Measurements from ENCODE around the gene HSFX1. TPM values are rescaled to one million over a fixed set of nuclear protein-coding genes. Genes with fewer than 3 reads are reported as not detected.
"Not testable (repeated sequence)": the region's sequence is repeated elsewhere in the genome, so short reads cannot be mapped to it uniquely, and the experiment has no call there.

Gene HSFX1, protein sequence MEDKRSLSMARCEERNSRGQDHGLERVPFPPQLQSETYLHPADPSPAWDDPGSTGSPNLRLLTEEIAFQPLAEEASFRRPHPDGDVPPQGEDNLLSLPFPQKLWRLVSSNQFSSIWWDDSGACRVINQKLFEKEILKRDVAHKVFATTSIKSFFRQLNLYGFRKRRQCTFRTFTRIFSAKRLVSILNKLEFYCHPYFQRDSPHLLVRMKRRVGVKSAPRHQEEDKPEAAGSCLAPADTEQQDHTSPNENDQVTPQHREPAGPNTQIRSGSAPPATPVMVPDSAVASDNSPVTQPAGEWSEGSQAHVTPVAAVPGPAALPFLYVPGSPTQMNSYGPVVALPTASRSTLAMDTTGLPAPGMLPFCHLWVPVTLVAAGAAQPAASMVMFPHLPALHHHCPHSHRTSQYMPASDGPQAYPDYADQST
- total RNA-seq, result 0.36 and 0.59 TPM in 2 replicates

DNA sequence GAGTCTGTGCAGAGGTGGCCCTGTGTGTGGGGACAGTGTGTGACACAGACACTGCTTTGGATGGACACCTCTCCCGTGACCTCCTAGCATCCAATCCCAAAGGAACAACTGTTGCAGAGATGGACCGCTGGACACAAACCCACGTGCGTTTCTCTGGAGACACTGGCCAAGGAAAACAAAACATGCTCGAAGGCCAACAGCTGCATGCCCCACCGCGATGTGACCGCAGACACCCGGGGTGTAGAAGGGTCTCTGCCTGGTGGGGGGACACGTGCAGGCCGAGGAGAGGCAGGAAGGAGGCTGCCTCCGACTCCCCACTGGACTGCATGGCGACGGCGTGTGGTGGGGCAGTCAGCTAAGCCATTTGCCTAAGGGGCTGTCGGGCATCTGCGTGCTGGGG, at the start of gene HSFX1:
Gene HSFX1, plus strand, starts transcription at position 301 of the 400 bp plus-strand sequence. CDS start 614 bp downstream, outside the sequence.
- DNase-seq (ENCODE audit: insufficient read length, low spot score, missing footprints); H3K79me2 ChIP-seq (ENCODE audit: insufficient read depth, low read length); H3K4me1 ChIP-seq (ENCODE audit: insufficient read depth, low read length); H3K36me3 ChIP-seq (ENCODE audit: insufficient read depth, low read length); H4K20me1 ChIP-seq (ENCODE audit: insufficient read depth, low read length); H3K9me3 ChIP-seq (ENCODE audit: low read depth, low read length); H3K27me3 ChIP-seq (ENCODE audit: insufficient read depth, low read length); H3K4me3 ChIP-seq (ENCODE audit: insufficient read depth, low read length); H3K4me2 ChIP-seq (ENCODE audit: insufficient read depth, low read length); H2AFZ ChIP-seq (ENCODE audit: low read length); H3K27ac ChIP-seq (ENCODE audit: low read depth, low read length): not testable (repeated sequence)

DNA sequence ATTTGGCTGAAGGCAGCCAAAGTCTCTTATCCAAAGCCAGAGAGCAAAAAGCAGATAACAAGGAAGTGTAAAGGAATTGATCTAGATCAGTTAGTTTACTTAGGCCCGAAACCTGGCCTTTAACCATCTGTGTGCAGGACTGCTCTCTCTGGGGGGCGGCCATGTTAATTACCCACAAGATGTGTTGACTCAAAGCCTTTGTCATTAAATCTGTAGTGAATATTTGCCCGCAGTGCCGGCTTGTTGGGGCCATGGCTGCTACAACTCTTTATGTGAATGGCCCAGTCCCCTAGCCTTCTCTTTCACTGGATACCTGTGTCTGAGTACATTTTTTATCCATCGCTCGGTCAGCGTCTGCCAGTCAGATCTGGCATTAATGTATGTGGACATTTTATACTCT, 46.6 kb upstream of the HSFX1 start:
- not testable (repeated sequence) for H3K79me2 ChIP-seq (ENCODE audit: insufficient read depth, low read length)

DNA sequence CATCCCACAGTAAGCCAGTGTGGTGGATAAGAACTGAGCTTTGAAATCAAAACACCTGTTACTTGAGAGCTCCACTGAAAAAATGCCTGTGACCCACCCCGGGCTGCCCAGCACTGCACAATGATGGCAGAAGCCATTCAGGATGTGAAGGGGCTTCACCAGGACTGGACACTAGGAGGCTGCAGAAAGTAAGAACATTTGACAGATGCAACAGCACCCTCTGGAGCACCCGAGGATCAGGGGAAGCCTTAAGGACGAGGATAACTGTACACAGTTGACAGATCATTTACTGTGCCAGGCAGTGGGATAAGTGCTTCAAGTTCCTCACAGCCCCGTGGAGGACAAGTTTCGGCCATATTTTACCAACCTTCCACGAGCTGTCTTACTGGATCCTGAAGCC, 31.6 kb upstream of the HSFX1 start:
- H3K27ac ChIP-seq (ENCODE audit: low read depth, low read length); DNase-seq (ENCODE audit: insufficient read length, low spot score, missing footprints); H3K4me2 ChIP-seq (ENCODE audit: insufficient read depth, low read length); H3K9me3 ChIP-seq (ENCODE audit: low read depth, low read length); H3K79me2 ChIP-seq (ENCODE audit: insufficient read depth, low read length); H3K4me1 ChIP-seq (ENCODE audit: insufficient read depth, low read length); H4K20me1 ChIP-seq (ENCODE audit: insufficient read depth, low read length); H3K4me3 ChIP-seq (ENCODE audit: insufficient read depth, low read length); H2AFZ ChIP-seq (ENCODE audit: low read length); H3K27me3 ChIP-seq (ENCODE audit: insufficient read depth, low read length); H3K36me3 ChIP-seq (ENCODE audit: insufficient read depth, low read length): not testable (repeated sequence)

More for the DNA sequence above, 46.6 kb upstream of the HSFX1 start:
- H4K20me1 ChIP-seq (ENCODE audit: insufficient read depth, low read length); H2AFZ ChIP-seq (ENCODE audit: low read length); H3K27me3 ChIP-seq (ENCODE audit: insufficient read depth, low read length); H3K4me2 ChIP-seq (ENCODE audit: insufficient read depth, low read length); H3K36me3 ChIP-seq (ENCODE audit: insufficient read depth, low read length); H3K4me1 ChIP-seq (ENCODE audit: insufficient read depth, low read length); H3K4me3 ChIP-seq (ENCODE audit: insufficient read depth, low read length); H3K9me3 ChIP-seq (ENCODE audit: low read depth, low read length); DNase-seq (ENCODE audit: insufficient read length, low spot score, missing footprints); H3K27ac ChIP-seq (ENCODE audit: low read depth, low read length): not testable (repeated sequence)

DNA sequence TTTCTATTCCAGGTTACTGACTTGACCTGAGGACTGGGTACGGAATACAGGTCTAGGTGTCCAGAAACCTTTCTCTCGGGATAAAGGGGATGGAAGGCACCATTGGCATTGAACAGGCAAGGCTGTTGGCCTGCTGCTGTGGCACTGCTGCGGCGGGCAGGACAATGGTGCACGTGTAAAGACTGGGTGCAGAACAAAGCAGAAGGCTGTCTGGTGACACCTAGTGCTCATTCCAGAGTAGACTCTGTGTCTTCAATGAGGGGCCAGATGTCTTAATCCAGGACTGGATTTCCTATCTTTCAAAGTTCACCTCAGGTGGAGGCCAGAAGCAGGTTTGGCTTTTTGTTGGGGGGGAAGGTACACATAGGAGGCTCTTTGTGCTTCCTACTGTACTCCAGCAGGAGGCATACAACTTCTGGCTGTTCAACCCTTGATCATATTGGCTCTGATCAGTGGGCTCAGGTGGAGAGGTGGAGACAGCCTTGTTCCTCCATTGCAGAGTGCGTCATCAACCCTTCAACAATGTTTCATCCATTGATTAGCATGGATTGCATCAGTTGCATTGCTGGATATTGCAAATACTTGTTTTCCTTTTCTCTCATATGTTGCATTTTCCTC, 27.4 kb upstream of the HSFX1 start:
- not testable (repeated sequence) for H3K27me3 ChIP-seq (ENCODE audit: insufficient read depth, low read length); H3K79me2 ChIP-seq (ENCODE audit: insufficient read depth, low read length); DNase-seq (ENCODE audit: insufficient read length, low spot score, missing footprints)

DNA sequence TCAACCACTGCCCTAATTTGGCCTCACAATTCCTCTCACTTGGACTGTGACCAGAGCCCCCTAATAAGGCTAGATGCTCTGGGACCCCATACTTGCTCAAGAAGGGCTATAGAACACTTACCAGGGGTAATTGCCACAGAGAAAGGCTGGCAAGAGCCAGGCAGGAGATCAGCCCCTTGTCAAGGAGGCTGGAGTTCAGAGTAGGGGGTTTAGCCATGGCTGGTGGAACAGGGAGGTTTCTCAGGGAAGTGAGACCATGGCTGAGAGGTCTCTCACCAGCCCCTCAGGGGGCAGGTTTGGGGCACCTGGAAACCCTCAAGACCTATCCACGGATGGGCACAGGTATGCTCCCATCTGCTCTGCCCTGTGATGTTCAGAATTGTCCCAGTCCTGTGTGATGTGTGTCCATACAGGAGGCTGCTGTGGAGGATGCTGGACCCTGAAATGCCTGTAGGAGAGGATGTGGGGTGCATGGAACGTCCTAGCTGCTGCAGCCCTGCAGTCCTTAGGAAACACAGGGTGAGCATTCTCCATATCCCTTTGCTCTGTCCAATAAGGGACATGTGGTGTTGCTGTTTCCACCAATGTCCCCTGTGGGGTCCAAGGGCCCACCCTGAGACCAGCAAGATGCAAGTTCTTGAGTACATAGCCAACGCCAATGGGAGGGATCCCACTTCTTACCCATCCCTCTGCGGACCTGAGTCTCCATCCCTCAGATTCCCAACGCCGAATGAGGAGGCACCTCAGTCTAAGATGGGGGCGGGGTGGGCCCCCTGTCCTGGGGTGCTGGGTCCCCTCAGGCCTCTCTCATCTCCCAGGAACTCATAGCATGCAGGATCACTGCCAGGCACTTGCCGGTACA, 16.4 kb upstream of the HSFX1 start:
- H3K36me3 ChIP-seq (ENCODE audit: insufficient read depth, low read length), result no peaks in the 10 kb centered on the region
- no peaks in the 10 kb centered on the region for H4K20me1 ChIP-seq (ENCODE audit: insufficient read depth, low read length)
- no peaks in the 10 kb centered on the region for H3K9me3 ChIP-seq (ENCODE audit: low read depth, low read length)
- TF ChIP-seq, protein P1, sequence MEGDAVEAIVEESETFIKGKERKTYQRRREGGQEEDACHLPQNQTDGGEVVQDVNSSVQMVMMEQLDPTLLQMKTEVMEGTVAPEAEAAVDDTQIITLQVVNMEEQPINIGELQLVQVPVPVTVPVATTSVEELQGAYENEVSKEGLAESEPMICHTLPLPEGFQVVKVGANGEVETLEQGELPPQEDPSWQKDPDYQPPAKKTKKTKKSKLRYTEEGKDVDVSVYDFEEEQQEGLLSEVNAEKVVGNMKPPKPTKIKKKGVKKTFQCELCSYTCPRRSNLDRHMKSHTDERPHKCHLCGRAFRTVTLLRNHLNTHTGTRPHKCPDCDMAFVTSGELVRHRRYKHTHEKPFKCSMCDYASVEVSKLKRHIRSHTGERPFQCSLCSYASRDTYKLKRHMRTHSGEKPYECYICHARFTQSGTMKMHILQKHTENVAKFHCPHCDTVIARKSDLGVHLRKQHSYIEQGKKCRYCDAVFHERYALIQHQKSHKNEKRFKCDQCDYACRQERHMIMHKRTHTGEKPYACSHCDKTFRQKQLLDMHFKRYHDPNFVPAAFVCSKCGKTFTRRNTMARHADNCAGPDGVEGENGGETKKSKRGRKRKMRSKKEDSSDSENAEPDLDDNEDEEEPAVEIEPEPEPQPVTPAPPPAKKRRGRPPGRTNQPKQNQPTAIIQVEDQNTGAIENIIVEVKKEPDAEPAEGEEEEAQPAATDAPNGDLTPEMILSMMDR (IDR thresholded peaks at IDR 0.05; ENCODE audit: extremely low read depth, low read depth, low read length), result no peak
- H3K27me3 ChIP-seq (ENCODE audit: insufficient read depth, low read length), result no peaks in the 10 kb centered on the region
- no peaks in the 10 kb centered on the region for H3K4me1 ChIP-seq (ENCODE audit: insufficient read depth, low read length)
- H3K27ac ChIP-seq (ENCODE audit: low read depth, low read length), result no peak overlapping the region
- no peaks in the 10 kb centered on the region for H3K79me2 ChIP-seq (ENCODE audit: insufficient read depth, low read length)
- no peak for DNase-seq (ENCODE audit: insufficient read length, low spot score, missing footprints)
- H2AFZ ChIP-seq (ENCODE audit: low read length), result no peak overlapping the region
- no peak overlapping the region for H3K4me3 ChIP-seq (ENCODE audit: insufficient read depth, low read length)
- no peak overlapping the region for H3K4me2 ChIP-seq (ENCODE audit: insufficient read depth, low read length)

More for the DNA sequence above, 27.4 kb upstream of the HSFX1 start:
- not testable (repeated sequence) for H3K4me1 ChIP-seq (ENCODE audit: insufficient read depth, low read length); H2AFZ ChIP-seq (ENCODE audit: low read length); H4K20me1 ChIP-seq (ENCODE audit: insufficient read depth, low read length); H3K27ac ChIP-seq (ENCODE audit: low read depth, low read length); H3K4me2 ChIP-seq (ENCODE audit: insufficient read depth, low read length); H3K9me3 ChIP-seq (ENCODE audit: low read depth, low read length); H3K36me3 ChIP-seq (ENCODE audit: insufficient read depth, low read length); H3K4me3 ChIP-seq (ENCODE audit: insufficient read depth, low read length)
